ENCODE measurements around the gene SLC25A12. TPM values are rescaled to one million over a fixed set of nuclear protein-coding genes. Genes with fewer than 3 reads are reported as not detected.
A peak's percentile ranks its signal among the peaks of the same experiment; 100 is the strongest.

Gene SLC25A12
- total and polyA plus RNA-seq, 9 of the 15 experiments (the other 6 are each of a cell fraction or from before 2014, with no cell fraction given), result 13.5 to 36.5 (median 21.7) TPM

GRCh38 chr2:171879865-171880264, 14.2 kb downstream of the SLC25A12 start:
- CTCF ChIA-PET (ENCODE audit: low intra/inter-chr PET ratio), result no interaction called here
- H3K36me3 ChIP-seq (ENCODE audit: control insufficient read depth, insufficient read depth, low read length), result peaks cover 5% of the 10 kb centered on the region; the same call in 2 of the 3 replicates
- in situ Hi-C loops (cut with MboI), result no loop called here

GRCh38 chr2:171878481-171878993, 15.5 kb downstream of the SLC25A12 start:
- Histone ChIP-seq H3K4me1 (replicated peaks in 1 of 2; ENCODE audit: control insufficient read depth in 2 of 2, insufficient read depth in 2 of 2, low read length in 2 of 2) (peaks cover 0 to 15% of the 10 kb centered on the region in 2 experiments; a peak in 3 of 5 replicates), H2AFZ (ENCODE audit: low read depth, low read length) (peak overlapping the region; percentile 57), H3K9me3 (replicated peaks; ENCODE audit: control insufficient read depth, insufficient read depth, low read depth, low read length) (no peaks in the 10 kb centered on the region), H3K36me3 (ENCODE audit: control insufficient read depth, insufficient read depth, low read length) (peaks cover 10% of the 10 kb centered on the region; the same call in 2 of the 3 replicates), H3K27ac (ENCODE audit: extremely low read depth, low read depth, low read length) (peak overlapping the region; percentile 61), H3K4me2 (ENCODE audit: insufficient read depth, low read length) (peak overlapping the region; percentile 45; the same call in 1 of the 2 replicates), H3K27me3 (ENCODE audit: control insufficient read depth in 2 of 2, insufficient read depth in 2 of 2, low read length in 2 of 2) (no peaks in the 10 kb centered on the region), H3K9ac (ENCODE audit: insufficient read depth in 1 of 2, low read depth in 2 of 2, low read length in 2 of 2) (peak overlapping the region in 1 of 2 experiments; percentile 42; a peak in 2 of 4 replicates), H3K79me2 (ENCODE audit: control insufficient read depth, insufficient read depth, low read length) (peaks cover 10% of the 10 kb centered on the region), H4K20me1 (replicated peaks; ENCODE audit: control insufficient read depth, insufficient read depth, low read length) (no peaks in the 10 kb centered on the region), H3K4me3 (no peak overlapping the region), H3K9me1 (ENCODE audit: control insufficient read depth, insufficient read depth, low read length) (no peaks in the 10 kb centered on the region)
- BruUV-seq (replicated peaks), result no TSS peak
- DNase-seq (ENCODE audit: extremely low read depth in 1 of 4, low spot score in 3 of 4), result peak in 2 of 4 experiments; percentile 73 to 77
- CTCF ChIA-PET (ENCODE audit: low intra/inter-chr PET ratio), result no interaction called here
- peak; percentile 95 for ATAC-seq
- POLR2A ChIA-PET, result interaction anchor here (0.6 to 8.4 kb wide), 6 partner anchors 10 to 171 kb away, joined by 3 to 78 read pairs (median 4); partner anchors contain the start of gene SLC25A12
- intact Hi-C loops (cut with micrococcal nuclease) (loop anchor here (5.0 kb wide), 1 partner anchor 44 kb away; the partner anchor contains the start of gene HAT1), in situ Hi-C loops (cut with MboI) (no loop called here)
- WGBS (ENCODE audit: insufficient coverage, low coverage, missing lambda C conversion rate), result 0% methylated on average over 2 of the region's 2 CpGs
- FAIRE-seq, result peak; percentile 90

More at GRCh38 chr2:171879865-171880264, 14.2 kb downstream of the SLC25A12 start:
- no TSS peak for BruUV-seq (replicated peaks)
- Histone ChIP-seq H3K9me3 (replicated peaks; ENCODE audit: control insufficient read depth, insufficient read depth, low read depth, low read length) (no peaks in the 10 kb centered on the region), H3K79me2 (ENCODE audit: control insufficient read depth, insufficient read depth, low read length) (peaks cover 10% of the 10 kb centered on the region), H3K4me2 (ENCODE audit: insufficient read depth, low read length) (no peak overlapping the region), H3K9me1 (ENCODE audit: control insufficient read depth, insufficient read depth, low read length) (no peaks in the 10 kb centered on the region), H3K27ac (ENCODE audit: extremely low read depth, low read depth, low read length) (no peak overlapping the region; the same call in 2 of the 3 replicates), H2AFZ (ENCODE audit: low read depth, low read length) (no peak overlapping the region), H4K20me1 (replicated peaks; ENCODE audit: control insufficient read depth, insufficient read depth, low read length) (no peaks in the 10 kb centered on the region), H3K4me3 (no peak overlapping the region), H3K9ac (ENCODE audit: insufficient read depth in 1 of 2, low read depth in 2 of 2, low read length in 2 of 2) (no peak overlapping the region), H3K27me3 (ENCODE audit: control insufficient read depth in 2 of 2, insufficient read depth in 2 of 2, low read length in 2 of 2) (no peaks in the 10 kb centered on the region), H3K4me1 (replicated peaks in 1 of 2; ENCODE audit: control insufficient read depth in 2 of 2, insufficient read depth in 2 of 2, low read length in 2 of 2) (peaks cover 0 to 15% of the 10 kb centered on the region in 2 experiments; a peak in 3 of 5 replicates)
- TF ChIP-seq NFXL1 (CRISPR knock-in tag; IDR thresholded peaks at IDR 0.05) (no peak), SLC30A9 (CRISPR knock-in tag; IDR thresholded peaks at IDR 0.05) (no peak), RFX1 (IDR thresholded peaks at IDR 0.05) (0 out of 2 replicates have a peak, but pooled peaks have one; percentile 0), MAFG (tag; conservative IDR thresholded peaks at IDR 0.05) (peak; percentile 53), ZNF780A (CRISPR knock-in tag; IDR thresholded peaks at IDR 0.05) (no peak), ZNF316 (IDR thresholded peaks at IDR 0.05) (peak; percentile 89), C11orf30 (IDR thresholded peaks at IDR 0.05; ENCODE audit: low read depth) (peak; percentile 79), MEIS2 (IDR thresholded peaks at IDR 0.05; ENCODE audit: partially characterized antibody) (peak; percentile 72)
- intact Hi-C loops (cut with micrococcal nuclease), result loop anchor here (5.0 kb wide), 1 partner anchor 42 kb away; the partner anchor contains the start of gene HAT1
- ATAC-seq (no peak), FAIRE-seq (no peak), DNase-seq (ENCODE audit: extremely low read depth in 1 of 4, low spot score in 3 of 4) (no peak)
- WGBS (ENCODE audit: insufficient coverage, low coverage, missing lambda C conversion rate), result 52% methylated on average over 1 of the region's 1 CpG
- POLR2A ChIA-PET, result interaction anchor here (0.6 to 8.4 kb wide), 4 partner anchors 11 to 43 kb away, joined by 3 to 78 read pairs (median 4); partner anchors contain the start of genes HAT1 and SLC25A12

Measured in K562 (cell line).